ENCODE results near the gene SPATS2L. TPM values are rescaled to one million over a fixed set of nuclear protein-coding genes. Genes with fewer than 3 reads are reported as not detected.

The SPATS2L gene
- total RNA-seq, 2 experiments from 2014 or later = 53.9 to 56.7 TPM

- ChIA-PET POLR2A (no interaction called here), CTCF (interaction anchor here (0.7 to 1.6 kb wide), 4 partner anchors 14 to 317 kb away, joined by 3 to 5 read pairs (median 3); no protein-coding TSS in a partner anchor)
- H3K4me3 Mint-ChIP-seq = no peak overlapping the region
- H3K9me3 Mint-ChIP-seq = no peaks in the 10 kb centered on the region
- peaks cover 43% of the 10 kb centered on the region for H3K36me3 Mint-ChIP-seq (ENCODE audit: low read depth)
- peaks cover 15% of the 10 kb centered on the region for H3K4me1 Mint-ChIP-seq
- no peak overlapping the region for H3K27ac Mint-ChIP-seq
- no peak for DNase-seq
- H3K27me3 Mint-ChIP-seq = no peaks in the 10 kb centered on the region
Measured at GRCh38 chr2:200422532-200423261, 116.2 kb downstream of the SPATS2L start.

- DNase-seq = no peak
- H3K36me3 Mint-ChIP-seq (ENCODE audit: low read depth) = peaks cover 42% of the 10 kb centered on the region
- peaks cover 15% of the 10 kb centered on the region for H3K4me1 Mint-ChIP-seq
- H3K27me3 Mint-ChIP-seq = no peaks in the 10 kb centered on the region
- no peaks in the 10 kb centered on the region for H3K9me3 Mint-ChIP-seq
- CTCF ChIA-PET = interaction anchor here (0.5 to 1.7 kb wide), 8 partner anchors 14 to 1906 kb away, joined by 3 to 5 read pairs (median 3); no protein-coding TSS in a partner anchor
- H3K27ac Mint-ChIP-seq = no peak overlapping the region
- H3K4me3 Mint-ChIP-seq = no peak overlapping the region
- POLR2A ChIA-PET = no interaction called here
Measured at GRCh38 chr2:200423541-200423940, 117.0 kb downstream of the SPATS2L start.

- ChIA-PET CTCF (interaction anchor here (1.7 kb wide), 1 partner anchor 15 kb away, joined by 4 read pairs; no protein-coding TSS in a partner anchor), POLR2A (no interaction called here)
- no peak overlapping the region for H3K27ac Mint-ChIP-seq
- no peak for DNase-seq
- H3K9me3 Mint-ChIP-seq = no peaks in the 10 kb centered on the region
- H3K4me3 Mint-ChIP-seq = no peak overlapping the region
- no peaks in the 10 kb centered on the region for H3K27me3 Mint-ChIP-seq
- H3K36me3 Mint-ChIP-seq (ENCODE audit: low read depth) = peaks cover 27% of the 10 kb centered on the region
- H3K4me1 Mint-ChIP-seq = peaks cover 15% of the 10 kb centered on the region
Measured at GRCh38 chr2:200425026-200425821, 118.7 kb downstream of the SPATS2L start.

GRCh38 chr2:200426754-200427153, 120.3 kb downstream of the SPATS2L start:
- POLR2A ChIA-PET = no interaction called here
- Mint-ChIP-seq H3K4me3 (no peak overlapping the region), H3K27me3 (no peaks in the 10 kb centered on the region), H3K27ac (no peak overlapping the region), H3K4me1 (peaks cover 15% of the 10 kb centered on the region), H3K36me3 (ENCODE audit: low read depth) (peaks cover 21% of the 10 kb centered on the region), H3K9me3 (no peaks in the 10 kb centered on the region)
- CTCF ChIA-PET = interaction anchor here (0.7 kb wide), 1 partner anchor 45 kb away, joined by 3 read pairs; no protein-coding TSS in a partner anchor
- DNase-seq = no peak

- H3K4me3 Mint-ChIP-seq = no peak overlapping the region
- ChIA-PET POLR2A (no interaction called here), CTCF (no interaction called here)
- no peak overlapping the region for H3K27ac Mint-ChIP-seq
- no peak for DNase-seq
- peaks cover 21% of the 10 kb centered on the region for H3K36me3 Mint-ChIP-seq (ENCODE audit: low read depth)
- peaks cover 16% of the 10 kb centered on the region for H3K4me1 Mint-ChIP-seq
- no peaks in the 10 kb centered on the region for H3K27me3 Mint-ChIP-seq
- no peaks in the 10 kb centered on the region for H3K9me3 Mint-ChIP-seq
Measured at GRCh38 chr2:200428961-200429665, 122.6 kb downstream of the SPATS2L start.

- peaks cover 16% of the 10 kb centered on the region for H3K4me1 Mint-ChIP-seq
- no peak for DNase-seq
- POLR2A ChIA-PET = no interaction called here
- H3K27me3 Mint-ChIP-seq = no peaks in the 10 kb centered on the region
- H3K4me3 Mint-ChIP-seq = no peak overlapping the region
- CTCF ChIA-PET = no interaction called here
- no peaks in the 10 kb centered on the region for H3K9me3 Mint-ChIP-seq
- peaks cover 23% of the 10 kb centered on the region for H3K36me3 Mint-ChIP-seq (ENCODE audit: low read depth)
- H3K27ac Mint-ChIP-seq = no peak overlapping the region
Measured at GRCh38 chr2:200430017-200430416, 123.5 kb downstream of the SPATS2L start.

- CTCF ChIA-PET = interaction anchor here (1.2 kb wide), 1 partner anchor 9 kb away, joined by 4 read pairs; no protein-coding TSS in a partner anchor
- H3K27me3 Mint-ChIP-seq = no peaks in the 10 kb centered on the region
Measured at GRCh38 chr2:200431996-200432705, 125.7 kb downstream of the SPATS2L start.

GRCh38 chr2:200435379-200435778, 128.9 kb downstream of the SPATS2L start:
- H3K4me3 Mint-ChIP-seq = no peak overlapping the region
- no peak overlapping the region for H3K27ac Mint-ChIP-seq
- POLR2A ChIA-PET = no interaction called here
- DNase-seq = no peak
- peaks cover 43% of the 10 kb centered on the region for H3K36me3 Mint-ChIP-seq (ENCODE audit: low read depth)
- no peaks in the 10 kb centered on the region for H3K27me3 Mint-ChIP-seq
- CTCF ChIA-PET = interaction anchor here (0.8 kb wide), 1 partner anchor 36 kb away, joined by 3 read pairs; no protein-coding TSS in a partner anchor
- peaks cover 2% of the 10 kb centered on the region for H3K4me1 Mint-ChIP-seq
- no peaks in the 10 kb centered on the region for H3K9me3 Mint-ChIP-seq

More at GRCh38 chr2:200431996-200432705, 125.7 kb downstream of the SPATS2L start:
- POLR2A ChIA-PET = no interaction called here
- H3K4me1 Mint-ChIP-seq = peaks cover 2% of the 10 kb centered on the region
- H3K36me3 Mint-ChIP-seq (ENCODE audit: low read depth) = peaks cover 28% of the 10 kb centered on the region
- no peak for DNase-seq
- H3K4me3 Mint-ChIP-seq = no peak overlapping the region
- no peak overlapping the region for H3K27ac Mint-ChIP-seq
- H3K9me3 Mint-ChIP-seq = no peaks in the 10 kb centered on the region

- H3K4me1 Mint-ChIP-seq = no peaks in the 10 kb centered on the region
- H3K27me3 Mint-ChIP-seq = no peaks in the 10 kb centered on the region
- POLR2A ChIA-PET = no interaction called here
- H3K9me3 Mint-ChIP-seq = no peaks in the 10 kb centered on the region
- no peak overlapping the region for H3K4me3 Mint-ChIP-seq
- DNase-seq = no peak
- no peak overlapping the region for H3K27ac Mint-ChIP-seq
- CTCF ChIA-PET = no interaction called here
- peaks cover 47% of the 10 kb centered on the region for H3K36me3 Mint-ChIP-seq (ENCODE audit: low read depth)
Measured at GRCh38 chr2:200438251-200438650, 131.8 kb downstream of the SPATS2L start.

- no peaks in the 10 kb centered on the region for H3K27me3 Mint-ChIP-seq
- peaks cover 53% of the 10 kb centered on the region for H3K36me3 Mint-ChIP-seq (ENCODE audit: low read depth)
- no peaks in the 10 kb centered on the region for H3K9me3 Mint-ChIP-seq
- no peak for DNase-seq
- no peaks in the 10 kb centered on the region for H3K4me1 Mint-ChIP-seq
- ChIA-PET POLR2A (no interaction called here), CTCF (no interaction called here)
- H3K27ac Mint-ChIP-seq = no peak overlapping the region
- no peak overlapping the region for H3K4me3 Mint-ChIP-seq
Measured at GRCh38 chr2:200438846-200439245, 132.4 kb downstream of the SPATS2L start.

- Mint-ChIP-seq H3K4me3 (no peak overlapping the region), H3K9me3 (no peaks in the 10 kb centered on the region), H3K27ac (no peak overlapping the region), H3K36me3 (ENCODE audit: low read depth) (peaks cover 56% of the 10 kb centered on the region), H3K4me1 (no peaks in the 10 kb centered on the region), H3K27me3 (no peaks in the 10 kb centered on the region)
- DNase-seq = no peak
- POLR2A ChIA-PET = no interaction called here
- CTCF ChIA-PET = interaction anchor here (0.7 to 1.7 kb wide), 5 partner anchors 8 to 24 kb away, joined by 3 to 4 read pairs (median 3); no protein-coding TSS in a partner anchor
Measured at GRCh38 chr2:200439981-200440380, 133.5 kb downstream of the SPATS2L start.

GRCh38 chr2:200442471-200442870, 136.0 kb downstream of the SPATS2L start:
- no peaks in the 10 kb centered on the region for H3K9me3 Mint-ChIP-seq
- no peaks in the 10 kb centered on the region for H3K27me3 Mint-ChIP-seq
- H3K4me1 Mint-ChIP-seq = peaks cover 6% of the 10 kb centered on the region
- DNase-seq = no peak
- H3K36me3 Mint-ChIP-seq (ENCODE audit: low read depth) = peaks cover 53% of the 10 kb centered on the region
- no peak overlapping the region for H3K27ac Mint-ChIP-seq
- CTCF ChIA-PET = interaction anchor here (1.0 kb wide), 1 partner anchor 13 kb away, joined by 3 read pairs; no protein-coding TSS in a partner anchor
- no peak overlapping the region for H3K4me3 Mint-ChIP-seq
- POLR2A ChIA-PET = no interaction called here

All from activated CD4-positive, alpha-beta T cell treated with anti-CD3 and anti-CD28 coated beads, Interleukin-2, amount 10 ng/mL, durations not matched to agents 7 days and 5 days (primary cell).